ENCODE data around the gene IFIT5. TPM values are rescaled to one million over a fixed set of nuclear protein-coding genes. Genes with fewer than 3 reads are reported as not detected.
A peak's percentile ranks its signal among the peaks of the same experiment; 100 is the strongest.
"Not testable (repeated sequence)": the region's sequence is repeated elsewhere in the genome, so short reads cannot be mapped to it uniquely, and the experiment has no call there.

IFIT5 gene
- total and polyA plus RNA-seq, 5 donors, result 9.2 to 16.7 (median 16.0) TPM

DNA sequence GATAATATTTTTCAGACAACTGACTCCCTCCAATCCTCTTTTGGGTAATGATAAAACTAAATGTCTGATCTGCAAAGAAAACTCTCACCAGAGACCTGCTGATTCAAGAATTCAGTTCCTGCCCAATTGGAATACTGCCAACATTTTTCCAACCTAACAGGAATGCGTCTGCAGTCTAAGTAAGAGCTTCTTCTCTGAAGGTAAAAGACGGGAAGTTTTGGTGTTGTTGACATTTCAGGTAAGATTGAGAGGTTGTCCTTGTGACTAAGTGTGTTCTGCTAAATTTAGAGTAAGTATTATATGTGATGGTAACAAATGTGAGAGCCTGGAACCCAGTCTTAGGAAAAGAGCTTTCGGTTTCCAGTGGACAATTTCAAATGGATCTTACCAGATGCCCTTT lies 17.6 kb downstream of the IFIT5 start:
- WGBS, result 51% methylated on average over 3 of the region's 3 CpGs
- intact Hi-C loops (cut with DNase I), result no loop called here
- Histone ChIP-seq H3K4me3 (ENCODE audit: low read length) (no peak overlapping the region), H3K4me1 (ENCODE audit: control insufficient read depth, insufficient read depth, low read length) (no peaks in the 10 kb centered on the region), H3K9me3 (ENCODE audit: control insufficient read depth, low read length) (no peaks in the 10 kb centered on the region), H3K27me3 (ENCODE audit: control insufficient read depth, insufficient read depth) (no peaks in the 10 kb centered on the region), H3K27ac (ENCODE audit: low read length) (no peak overlapping the region)
- no peak for DNase-seq
- ATAC-seq, result no peak

DNA sequence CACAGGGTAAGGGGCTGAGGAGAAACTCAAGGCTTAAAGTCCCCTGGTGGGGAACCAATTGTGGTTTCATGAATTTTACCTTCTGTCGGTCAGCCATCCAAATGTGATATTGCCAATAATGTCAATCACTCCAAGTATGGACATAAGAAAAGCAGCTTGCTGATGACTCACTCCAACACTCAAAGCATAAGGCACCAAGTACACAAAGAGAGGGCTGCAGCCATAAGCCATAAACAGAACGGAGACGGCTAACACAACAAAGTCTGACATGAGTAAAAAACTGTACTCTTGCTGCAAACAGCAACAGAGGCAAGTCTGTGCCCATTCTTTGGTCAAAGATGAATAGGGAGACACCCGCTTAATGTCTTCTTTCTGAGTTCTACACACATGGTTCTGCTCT lies 24.2 kb downstream of the IFIT5 start:
- H3K9me3 ChIP-seq (ENCODE audit: control insufficient read depth, low read length), result no peaks in the 10 kb centered on the region
- ATAC-seq (no peak), DNase-seq (no peak)
- intact Hi-C loops (cut with DNase I), result no loop called here
- H3K4me3 ChIP-seq (ENCODE audit: low read length), result no peak overlapping the region
- H3K27ac ChIP-seq (ENCODE audit: low read length), result no peak overlapping the region
- no peaks in the 10 kb centered on the region for H3K27me3 ChIP-seq (ENCODE audit: control insufficient read depth, insufficient read depth)
- WGBS, result 94% methylated on average over 4 of the region's 4 CpGs
- no peaks in the 10 kb centered on the region for H3K4me1 ChIP-seq (ENCODE audit: control insufficient read depth, insufficient read depth, low read length)

DNA sequence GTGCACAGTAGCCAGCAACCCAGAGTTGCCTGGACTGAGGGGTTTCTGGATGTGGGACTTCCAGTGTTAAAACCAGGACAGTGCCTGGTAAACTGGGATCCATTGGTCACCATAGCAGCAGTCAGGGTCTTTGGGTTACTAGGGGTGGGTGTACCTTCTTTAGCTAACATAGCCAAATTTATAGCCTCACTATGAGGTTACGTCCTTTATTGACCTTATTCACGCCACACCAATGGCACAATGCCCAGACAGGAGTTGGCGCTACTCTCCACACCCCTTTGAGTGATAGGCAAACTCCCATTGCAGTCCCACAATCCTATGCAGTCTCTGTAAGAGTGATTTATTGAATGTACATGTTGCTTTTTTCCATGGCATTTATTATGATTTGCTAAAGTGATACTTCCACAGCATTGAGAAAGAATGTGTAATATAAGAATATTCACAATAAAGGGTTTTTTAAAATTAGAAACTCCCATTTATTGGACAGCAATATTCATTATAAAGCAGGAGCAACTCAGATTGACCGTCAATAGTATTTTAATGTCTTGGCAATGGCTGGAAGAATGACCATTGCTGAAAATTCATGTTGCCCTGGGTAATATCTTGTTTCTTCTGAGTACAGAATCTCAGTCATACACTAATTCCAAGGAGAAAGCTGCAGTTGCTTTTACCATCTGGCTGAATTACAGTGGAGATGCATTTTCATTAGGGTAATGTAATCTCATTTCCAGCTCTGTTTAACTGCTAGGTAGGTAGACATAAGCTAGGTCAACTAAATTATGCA lies 26.1 kb downstream of the IFIT5 start:
- intact Hi-C loops (cut with DNase I), result no loop called here

DNA sequence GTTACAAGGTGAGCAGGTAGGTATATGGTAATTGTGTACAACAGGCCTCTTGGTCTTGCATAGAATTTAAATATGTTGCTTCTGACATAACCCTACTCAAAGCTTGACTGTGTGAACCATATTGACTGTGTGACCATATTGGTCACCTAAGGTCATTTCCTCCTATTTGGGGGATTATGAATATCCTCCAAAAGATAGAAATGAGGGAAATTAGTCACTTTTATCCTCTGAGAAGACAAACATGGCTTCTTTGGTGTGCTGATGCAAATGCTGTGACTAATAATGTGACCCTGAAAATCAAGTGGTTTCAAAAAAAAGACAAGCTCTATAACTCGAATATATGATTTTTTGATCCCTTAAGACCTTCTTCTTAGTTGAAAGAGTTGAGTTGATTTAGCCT lies 27.9 kb downstream of the IFIT5 start:
- WGBS, result 73% methylated on average over 1 of the region's 1 CpG

More for the DNA sequence above, 26.1 kb downstream of the IFIT5 start:
- H3K27me3 ChIP-seq (ENCODE audit: control insufficient read depth, insufficient read depth), result no peaks in the 10 kb centered on the region
- ATAC-seq, result peak; percentile 80 to 85
- 52% methylated on average over 4 of the region's 4 CpGs for WGBS
- no peak overlapping the region for H3K27ac ChIP-seq (ENCODE audit: low read length)
- DNase-seq, result peak; percentile 38 to 70 (median 69)
- H3K4me3 ChIP-seq (ENCODE audit: low read length), result no peak overlapping the region
- no peaks in the 10 kb centered on the region for H3K9me3 ChIP-seq (ENCODE audit: control insufficient read depth, low read length)
- H3K4me1 ChIP-seq (ENCODE audit: control insufficient read depth, insufficient read depth, low read length), result no peaks in the 10 kb centered on the region

DNA sequence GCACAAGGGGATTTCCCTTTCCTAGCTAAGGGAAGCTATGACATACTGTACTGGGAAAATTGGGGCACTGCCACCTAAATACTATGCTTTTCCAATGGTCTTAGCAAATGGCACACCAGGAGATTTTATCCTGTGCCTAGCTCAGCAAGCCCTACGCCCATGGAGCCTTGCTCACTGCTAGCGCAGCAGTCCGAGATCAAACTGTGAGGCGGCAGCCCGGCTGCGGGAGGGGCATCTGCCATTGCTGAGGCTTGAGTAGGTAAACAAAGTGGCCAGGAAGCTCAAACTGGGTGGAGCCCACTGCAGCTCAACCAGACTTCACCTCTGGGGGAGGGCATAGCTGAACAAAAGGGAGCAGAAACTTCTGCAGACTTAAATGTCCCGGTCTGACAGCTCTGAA lies 30.5 kb downstream of the IFIT5 start:
- DNase-seq; H3K9me3 ChIP-seq (ENCODE audit: control insufficient read depth, low read length); H3K27ac ChIP-seq (ENCODE audit: low read length); H3K4me1 ChIP-seq (ENCODE audit: control insufficient read depth, insufficient read depth, low read length); intact Hi-C loops (cut with DNase I); ATAC-seq; H3K4me3 ChIP-seq (ENCODE audit: low read length); H3K27me3 ChIP-seq (ENCODE audit: control insufficient read depth, insufficient read depth): not testable (repeated sequence)
- 94% methylated on average over 7 of the region's 7 CpGs for WGBS

More for the DNA sequence above, 27.9 kb downstream of the IFIT5 start:
- no peaks in the 10 kb centered on the region for H3K4me1 ChIP-seq (ENCODE audit: control insufficient read depth, insufficient read depth, low read length)
- H3K27ac ChIP-seq (ENCODE audit: low read length), result no peak overlapping the region
- H3K27me3 ChIP-seq (ENCODE audit: control insufficient read depth, insufficient read depth), result no peaks in the 10 kb centered on the region
- H3K4me3 ChIP-seq (ENCODE audit: low read length), result no peak overlapping the region
- intact Hi-C loops (cut with DNase I), result no loop called here
- H3K9me3 ChIP-seq (ENCODE audit: control insufficient read depth, low read length), result no peaks in the 10 kb centered on the region
- DNase-seq (no peak), ATAC-seq (no peak)

DNA sequence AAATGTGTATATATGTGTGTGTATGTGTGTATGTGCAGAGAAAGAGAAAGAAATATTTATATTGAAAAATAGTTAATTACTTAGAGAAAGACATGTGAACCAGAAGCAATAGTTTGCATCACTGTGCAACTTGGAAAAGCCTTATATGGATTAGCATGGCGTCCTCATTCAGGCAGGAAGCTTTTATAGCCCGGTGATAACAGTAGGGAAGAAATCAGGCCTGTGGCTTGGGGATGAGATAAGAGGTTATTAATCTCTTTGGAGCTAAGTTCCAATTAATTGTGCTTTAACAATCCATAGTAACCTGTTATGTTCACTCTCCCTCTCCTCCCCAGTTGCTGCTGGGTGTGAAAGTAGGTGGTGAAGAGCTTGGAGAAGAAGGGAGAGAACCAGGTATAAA lies 36.5 kb downstream of the IFIT5 start:
- H3K27me3 ChIP-seq (ENCODE audit: control insufficient read depth, insufficient read depth), result no peaks in the 10 kb centered on the region
- intact Hi-C loops (cut with DNase I), result no loop called here
- DNase-seq (no peak), ATAC-seq (no peak)
- 44% methylated on average over 2 of the region's 2 CpGs for WGBS
- H3K4me3 ChIP-seq (ENCODE audit: low read length), result no peak overlapping the region
- H3K9me3 ChIP-seq (ENCODE audit: control insufficient read depth, low read length), result no peaks in the 10 kb centered on the region
- no peaks in the 10 kb centered on the region for H3K4me1 ChIP-seq (ENCODE audit: control insufficient read depth, insufficient read depth, low read length)
- no peak overlapping the region for H3K27ac ChIP-seq (ENCODE audit: low read length)

DNA sequence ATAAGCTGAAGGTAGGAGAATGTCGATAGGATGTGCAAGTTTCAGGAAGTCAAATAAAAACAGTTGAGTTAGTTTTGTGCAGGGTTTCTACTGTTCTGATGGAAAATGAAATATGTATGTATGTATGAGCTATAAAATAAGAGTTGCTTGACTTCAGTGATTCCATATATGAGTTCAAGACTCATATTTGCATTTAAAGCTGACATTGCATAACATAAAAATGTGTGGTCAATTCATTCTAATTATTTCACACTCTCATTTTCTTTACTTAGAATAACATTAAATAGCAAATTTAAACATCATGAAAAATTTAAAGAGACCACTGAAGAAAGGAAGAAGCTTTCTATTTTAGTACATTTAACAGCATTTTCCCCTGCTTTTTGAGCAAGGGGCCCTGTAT lies 37.8 kb downstream of the IFIT5 start:
- intact Hi-C loops (cut with DNase I), result no loop called here
- ATAC-seq, result no peak
- 50% methylated on average over 1 of the region's 1 CpG for WGBS

DNA sequence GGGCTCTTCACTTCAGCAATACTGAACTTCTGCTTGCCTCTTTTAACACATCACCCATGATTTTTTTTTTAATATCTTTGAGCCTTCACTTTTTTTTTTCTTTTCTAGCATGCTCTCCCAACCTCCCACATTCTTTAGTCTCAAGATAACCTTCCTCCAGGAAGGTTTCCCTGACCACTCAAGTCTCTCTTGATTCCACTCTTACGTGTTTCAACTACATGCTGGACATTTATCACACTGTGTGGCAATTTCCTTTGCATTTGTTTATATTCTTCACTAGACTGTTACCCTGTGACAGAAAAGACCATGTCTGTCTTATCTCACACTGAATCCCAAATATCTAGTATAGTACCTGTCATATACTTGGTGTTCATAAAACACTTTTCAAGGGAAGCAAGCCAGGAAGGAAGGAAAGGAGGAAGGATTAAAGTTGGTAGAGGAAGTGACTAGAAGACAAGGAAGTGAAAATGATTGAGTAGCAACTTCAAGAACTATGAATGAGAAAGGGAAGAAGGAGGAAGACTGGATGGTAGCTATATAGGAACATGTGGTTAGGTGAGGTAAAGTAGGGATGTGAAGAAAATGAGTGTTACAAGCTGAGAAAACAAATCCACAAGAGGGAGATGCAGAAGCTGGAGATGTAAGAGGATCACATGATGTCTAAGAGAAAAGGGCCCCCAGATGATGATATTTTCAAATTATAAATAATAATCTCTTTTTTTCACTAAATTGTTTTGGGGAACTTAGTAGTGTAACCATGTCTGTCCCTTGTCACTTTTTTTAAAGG lies 40.4 kb downstream of the IFIT5 start:
- Histone ChIP-seq H3K4me3 (ENCODE audit: low read length) (no peak overlapping the region), H3K9me3 (ENCODE audit: control insufficient read depth, low read length) (no peaks in the 10 kb centered on the region), H3K27me3 (ENCODE audit: control insufficient read depth, insufficient read depth) (no peaks in the 10 kb centered on the region), H3K27ac (ENCODE audit: low read length) (no peak overlapping the region), H3K4me1 (ENCODE audit: control insufficient read depth, insufficient read depth, low read length) (no peaks in the 10 kb centered on the region)
- DNase-seq (no peak), ATAC-seq (no peak)
- WGBS, result 65% methylated on average over 1 of the region's 1 CpG
- intact Hi-C loops (cut with DNase I), result no loop called here

More for the DNA sequence above, 37.8 kb downstream of the IFIT5 start:
- Histone ChIP-seq H3K27ac (ENCODE audit: low read length) (no peak overlapping the region), H3K9me3 (ENCODE audit: control insufficient read depth, low read length) (no peaks in the 10 kb centered on the region), H3K4me3 (ENCODE audit: low read length) (no peak overlapping the region), H3K27me3 (ENCODE audit: control insufficient read depth, insufficient read depth) (no peaks in the 10 kb centered on the region), H3K4me1 (ENCODE audit: control insufficient read depth, insufficient read depth, low read length) (no peaks in the 10 kb centered on the region)
- no peak for DNase-seq

DNA sequence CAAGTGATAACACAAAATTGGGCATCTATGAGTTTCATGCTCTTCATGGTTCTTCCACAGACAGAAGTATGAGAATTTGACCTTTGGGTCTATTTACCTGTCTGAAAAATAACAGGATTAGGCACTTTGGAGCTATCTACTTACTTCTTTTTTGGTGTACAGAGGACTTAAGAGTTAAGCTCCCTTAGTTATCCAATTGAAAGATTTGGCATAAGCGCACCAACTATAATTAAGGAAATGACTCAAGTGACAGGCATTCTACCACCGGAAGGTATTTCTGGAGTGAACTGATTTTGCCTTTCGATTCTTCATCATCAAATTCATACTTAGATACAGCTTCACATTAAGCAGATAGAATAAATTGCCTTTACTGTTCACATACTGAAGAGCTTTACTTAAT lies 43.9 kb downstream of the IFIT5 start:
- ATAC-seq (peak; percentile 26 to 64), DNase-seq (no peak)
- 23% methylated on average over 3 of the region's 3 CpGs for WGBS
- Histone ChIP-seq H3K4me1 (ENCODE audit: control insufficient read depth, insufficient read depth, low read length) (no peaks in the 10 kb centered on the region), H3K4me3 (ENCODE audit: low read length) (no peak overlapping the region), H3K27me3 (ENCODE audit: control insufficient read depth, insufficient read depth) (no peaks in the 10 kb centered on the region), H3K27ac (ENCODE audit: low read length) (no peak overlapping the region), H3K9me3 (ENCODE audit: control insufficient read depth, low read length) (no peaks in the 10 kb centered on the region)
- intact Hi-C loops (cut with DNase I), result no loop called here

DNA sequence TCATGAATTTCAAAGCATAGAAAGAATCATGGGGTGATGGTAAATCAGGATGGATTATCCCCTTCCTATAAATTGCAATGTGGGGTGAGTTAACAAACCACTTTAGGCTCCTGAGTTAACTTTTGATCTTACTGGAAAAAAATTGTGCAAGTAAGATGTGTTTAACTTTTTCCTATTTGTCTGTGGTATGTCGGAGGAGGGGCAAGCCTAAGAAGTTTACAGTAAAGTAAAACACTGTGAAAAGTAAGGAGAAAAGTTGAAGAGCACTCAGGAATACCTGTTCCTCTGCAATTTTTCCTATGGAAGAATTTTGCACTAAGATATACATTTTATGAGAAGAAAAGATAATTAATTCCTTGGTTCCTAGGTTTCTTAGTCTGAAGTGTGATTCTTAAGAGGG lies 44.4 kb downstream of the IFIT5 start:
- H3K9me3 ChIP-seq (ENCODE audit: control insufficient read depth, low read length), result no peaks in the 10 kb centered on the region
- H3K27ac ChIP-seq (ENCODE audit: low read length), result no peak overlapping the region
- no peak for ATAC-seq
- peaks cover 2% of the 10 kb centered on the region for H3K4me1 ChIP-seq (ENCODE audit: control insufficient read depth, insufficient read depth, low read length)
- intact Hi-C loops (cut with DNase I), result no loop called here
- no peak overlapping the region for H3K4me3 ChIP-seq (ENCODE audit: low read length)
- H3K27me3 ChIP-seq (ENCODE audit: control insufficient read depth, insufficient read depth), result no peaks in the 10 kb centered on the region
- no peak for DNase-seq
- WGBS, result 89% methylated on average over 1 of the region's 1 CpG

DNA sequence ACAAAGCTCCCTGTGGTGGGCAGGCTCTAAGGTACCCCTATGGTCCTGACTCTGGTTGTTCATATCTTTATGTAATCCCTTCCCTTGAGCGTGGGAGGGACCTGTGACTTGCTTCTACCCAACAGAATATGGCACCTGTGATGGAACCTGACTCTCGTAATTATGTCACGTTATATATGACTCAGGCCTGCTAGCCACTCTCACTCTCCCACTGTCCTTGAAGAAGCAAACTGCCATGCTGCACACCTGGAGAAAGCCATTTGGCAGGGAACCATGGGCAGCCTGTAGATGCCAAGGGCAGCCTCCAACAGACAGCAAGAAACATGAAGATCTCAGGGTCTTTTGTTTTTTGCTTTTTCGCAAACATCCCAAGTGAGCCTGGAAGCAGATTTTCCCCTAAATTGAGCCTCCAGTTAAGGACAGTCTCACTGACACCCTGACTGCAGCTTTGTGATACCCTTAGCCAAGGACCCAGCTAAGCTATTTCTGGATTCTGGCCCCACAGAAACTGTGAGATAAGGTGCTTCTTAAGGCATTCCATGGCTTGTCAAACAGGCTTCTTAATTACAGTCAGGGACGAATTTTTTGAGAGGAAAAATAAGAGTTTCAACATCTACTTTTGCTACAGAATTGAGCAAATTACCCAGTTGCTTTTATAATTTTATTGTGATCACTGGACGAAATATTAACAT lies 49.6 kb downstream of the IFIT5 start:
- peak overlapping the region; percentile 42 for H3K27ac ChIP-seq (ENCODE audit: low read length)
- H3K9me3 ChIP-seq (ENCODE audit: control insufficient read depth, low read length), result no peaks in the 10 kb centered on the region
- DNase-seq, result no peak
- H3K4me3 ChIP-seq (ENCODE audit: low read length), result no peak overlapping the region
- no peaks in the 10 kb centered on the region for H3K27me3 ChIP-seq (ENCODE audit: control insufficient read depth, insufficient read depth)
- intact Hi-C loops (cut with DNase I), result no loop called here
- 67% methylated on average over 6 of the region's 6 CpGs for WGBS
- H3K4me1 ChIP-seq (ENCODE audit: control insufficient read depth, insufficient read depth, low read length), result peaks cover 4% of the 10 kb centered on the region
- ATAC-seq, result peak in 1 of 2 donors; percentile 48
